ENCODE results near the gene EPS15.
"Not testable (repeated sequence)": the region's sequence is repeated elsewhere in the genome, so short reads cannot be mapped to it uniquely, and the experiment has no call there.

The EPS15 gene

DNA sequence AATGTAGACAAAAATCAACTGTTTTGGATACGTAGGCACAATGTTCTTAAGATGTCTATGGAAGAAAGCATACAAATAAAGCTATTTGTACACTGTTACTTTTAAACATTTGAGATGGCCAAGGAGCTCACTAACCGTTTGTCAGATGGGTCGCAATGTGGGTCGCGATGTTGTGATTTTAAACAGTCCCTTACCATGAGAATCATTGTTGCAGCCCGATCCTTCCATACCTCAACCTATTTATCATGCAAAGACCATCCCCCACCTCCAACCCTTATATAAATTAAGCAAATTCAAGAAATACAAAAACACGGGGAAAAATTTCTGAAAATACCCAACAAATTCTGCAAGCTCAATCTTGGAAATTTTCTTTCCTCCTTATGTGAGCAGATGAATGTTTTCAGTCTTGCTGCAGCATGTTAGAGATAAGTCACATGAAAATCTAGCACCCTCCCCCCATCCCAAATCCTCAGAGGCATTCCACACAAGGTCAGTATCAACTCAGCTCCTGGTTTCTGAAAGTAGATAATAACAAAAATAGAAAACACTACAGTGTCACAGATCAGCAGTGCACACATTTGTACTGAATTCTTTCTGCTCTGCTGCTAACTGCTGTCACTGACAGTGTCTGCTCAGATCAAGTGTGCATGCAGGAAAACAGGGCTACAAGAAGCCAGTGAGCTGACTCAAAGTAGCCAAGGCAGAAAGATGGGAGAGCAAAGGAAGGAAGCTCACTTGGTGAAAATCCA is 95.8 kb downstream of the EPS15 start:
- DNase-seq (ENCODE audit: low spot score) = no peak

DNA sequence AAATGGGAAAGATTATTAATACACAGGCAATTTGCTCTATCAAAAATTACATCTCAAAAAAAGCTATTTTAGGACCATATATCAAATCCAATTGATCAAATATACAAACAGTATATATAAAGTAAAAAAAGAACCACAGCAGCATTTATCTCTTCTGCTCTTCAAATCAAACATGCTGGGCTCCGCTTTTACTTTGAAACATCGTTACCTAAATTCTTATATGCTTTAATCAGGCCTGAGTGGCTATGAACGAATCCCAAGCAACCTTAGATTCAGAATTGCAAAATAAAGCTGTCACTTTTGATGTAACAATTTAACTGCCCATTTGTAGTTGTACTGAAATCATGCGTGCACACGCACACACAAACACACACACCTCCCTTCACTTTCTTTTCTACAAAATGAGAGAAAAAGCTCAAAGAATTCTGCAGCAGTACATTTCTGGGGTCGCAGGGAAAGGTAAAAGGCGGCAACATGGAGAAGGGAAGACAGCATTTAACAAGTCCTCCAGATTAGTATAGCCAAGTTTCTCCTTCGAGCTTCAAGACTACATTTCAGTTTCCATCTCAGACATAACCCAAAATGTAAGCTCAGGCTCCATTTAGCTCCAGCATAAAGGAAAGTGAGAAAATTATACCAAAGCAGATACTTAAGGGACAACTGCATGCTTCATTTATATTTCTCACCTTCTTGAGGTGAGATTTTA is 96.5 kb downstream of the EPS15 start:
- DNase-seq (ENCODE audit: low spot score) = no peak

DNA sequence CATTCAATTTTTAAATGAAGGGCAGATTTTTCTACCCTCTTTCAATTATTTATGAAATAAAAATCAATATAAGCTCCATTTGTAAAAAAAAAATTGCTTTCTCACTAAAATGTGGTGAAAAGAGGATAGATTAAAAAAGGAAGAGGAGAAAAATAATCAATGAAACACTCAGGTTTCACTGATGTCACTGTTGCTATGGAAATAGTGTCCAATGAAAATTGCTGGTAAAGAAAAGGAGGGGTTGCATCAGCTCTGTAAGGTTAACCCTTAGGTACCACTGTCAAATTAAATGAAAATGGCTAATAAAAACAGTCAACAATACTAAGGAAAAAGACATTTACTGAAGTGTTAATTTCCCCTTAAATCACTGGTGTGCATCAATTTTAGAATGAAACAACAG is 97.1 kb downstream of the EPS15 start:
- DNase-seq (ENCODE audit: low spot score) = peak; percentile 47

DNA sequence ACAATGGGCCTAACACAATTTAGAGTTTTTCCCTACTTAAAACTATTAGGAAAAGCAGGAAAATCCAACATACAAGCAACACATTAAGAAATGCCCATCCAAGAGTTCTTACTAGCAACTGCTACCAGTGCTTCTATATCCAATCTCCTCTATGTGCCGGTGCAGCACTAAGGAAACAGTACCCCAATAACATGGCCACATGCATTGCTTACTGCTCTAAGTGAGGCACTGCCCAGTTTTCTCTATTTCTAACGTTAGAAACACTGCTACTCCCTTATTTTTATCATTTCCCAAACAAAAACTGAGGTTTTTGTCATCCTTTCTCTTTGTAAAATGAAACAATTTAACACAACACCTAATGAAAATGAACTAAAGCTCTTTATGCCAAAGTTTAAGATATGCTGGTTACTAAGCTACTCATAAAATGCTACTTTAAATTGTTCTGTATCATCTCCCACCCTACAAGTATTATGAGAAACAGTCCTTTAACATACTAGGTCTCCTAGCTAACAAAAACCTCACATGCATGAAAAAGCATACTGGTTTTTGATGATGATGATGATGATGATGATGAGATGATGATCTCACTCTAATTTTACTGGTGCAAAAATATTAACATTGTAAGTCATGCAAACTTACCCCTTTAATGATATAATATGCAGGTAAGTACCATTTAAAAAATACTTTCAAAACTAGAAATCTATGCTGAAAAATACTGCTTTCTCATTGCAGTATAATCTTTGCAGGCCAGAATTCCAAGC is 98.0 kb downstream of the EPS15 start:
- DNase-seq (ENCODE audit: low spot score) = no peak

DNA sequence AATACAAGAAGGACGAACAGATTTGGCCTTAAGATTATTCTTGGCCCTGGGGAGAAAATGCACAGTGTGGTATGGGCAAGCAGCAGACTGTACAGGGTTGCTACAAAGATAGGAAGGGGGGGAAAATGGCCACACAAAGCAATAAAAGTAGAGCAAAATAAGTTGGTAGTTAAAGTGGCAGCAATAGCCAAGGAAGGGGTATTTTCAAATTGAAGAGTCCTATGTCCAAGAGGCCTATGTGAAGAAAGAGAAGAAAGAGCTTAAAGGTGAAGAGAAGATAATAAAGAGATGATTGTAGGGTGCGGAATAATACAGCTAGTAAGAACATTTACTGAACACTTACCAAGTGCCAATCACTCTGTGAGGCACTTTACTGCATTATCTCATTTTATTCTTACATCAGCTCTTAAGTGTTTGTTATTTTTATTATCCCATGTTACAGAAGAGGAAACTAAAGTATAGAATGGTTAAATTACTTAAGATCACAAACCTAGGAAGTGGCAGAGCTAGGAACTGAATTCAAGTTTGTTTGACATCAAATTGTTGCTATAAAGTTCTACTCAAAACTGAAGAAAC is 100.6 kb downstream of the EPS15 start:
- no peak for DNase-seq (ENCODE audit: low spot score)

DNA sequence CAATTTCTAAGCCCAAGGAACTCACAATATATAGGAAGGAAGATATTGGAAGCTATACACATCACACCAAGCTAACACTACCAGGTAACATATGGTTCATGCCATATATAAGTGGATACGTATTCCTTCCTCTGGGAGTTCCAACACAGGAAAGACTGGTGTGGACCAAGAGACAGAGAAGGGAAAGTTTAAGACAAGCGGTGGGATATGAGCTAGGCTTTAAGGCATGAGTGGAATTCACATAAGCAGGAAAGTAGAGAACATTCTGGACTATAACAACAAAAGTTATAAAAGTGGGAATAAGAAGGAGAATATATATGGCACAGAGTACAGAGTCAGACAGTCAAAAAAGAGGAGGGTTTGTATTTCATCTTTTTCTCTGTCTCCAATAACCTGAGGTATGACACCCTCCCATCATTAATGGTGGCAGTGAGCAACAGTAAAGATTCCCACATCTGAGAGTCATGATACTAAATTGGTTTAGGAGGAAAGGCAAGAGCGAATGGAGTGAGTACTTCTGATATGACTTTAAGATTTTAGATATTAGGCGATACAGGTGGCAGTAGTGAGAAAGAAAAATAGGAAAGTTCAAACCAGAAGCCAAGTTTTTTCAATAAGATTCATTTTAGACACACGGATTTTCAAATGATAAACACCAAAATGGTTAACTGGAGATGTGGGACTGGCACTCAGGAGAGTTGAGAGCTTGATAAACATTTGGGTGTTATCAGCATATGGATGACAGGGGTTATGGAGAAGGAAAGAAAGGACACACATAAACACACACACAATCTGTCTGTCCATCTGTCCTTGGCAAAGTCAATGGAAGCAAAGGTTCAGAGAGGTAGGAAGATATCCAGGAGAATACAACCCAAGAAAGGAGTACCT is 101.3 kb downstream of the EPS15 start:
- DNase-seq (ENCODE audit: low spot score) = no peak

DNA sequence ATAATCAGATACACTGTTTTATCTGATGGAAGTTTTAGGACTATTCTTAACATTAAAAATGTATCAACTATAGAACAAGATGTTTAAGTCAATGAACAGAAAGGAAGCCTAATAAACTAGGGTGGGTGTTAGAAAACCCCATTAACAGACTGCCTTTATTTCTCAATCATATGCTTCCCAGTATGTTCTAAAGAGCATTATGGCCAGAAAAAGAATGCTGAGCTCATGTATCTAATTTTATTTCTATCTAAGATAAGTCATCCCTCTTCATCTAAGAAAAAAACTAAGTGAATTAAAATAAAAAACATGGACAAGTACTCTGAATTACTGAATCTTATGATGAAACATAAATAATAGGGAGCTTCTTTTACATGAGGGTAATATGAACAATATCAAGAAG is 102.2 kb downstream of the EPS15 start:
- no peak for DNase-seq (ENCODE audit: low spot score)

DNA sequence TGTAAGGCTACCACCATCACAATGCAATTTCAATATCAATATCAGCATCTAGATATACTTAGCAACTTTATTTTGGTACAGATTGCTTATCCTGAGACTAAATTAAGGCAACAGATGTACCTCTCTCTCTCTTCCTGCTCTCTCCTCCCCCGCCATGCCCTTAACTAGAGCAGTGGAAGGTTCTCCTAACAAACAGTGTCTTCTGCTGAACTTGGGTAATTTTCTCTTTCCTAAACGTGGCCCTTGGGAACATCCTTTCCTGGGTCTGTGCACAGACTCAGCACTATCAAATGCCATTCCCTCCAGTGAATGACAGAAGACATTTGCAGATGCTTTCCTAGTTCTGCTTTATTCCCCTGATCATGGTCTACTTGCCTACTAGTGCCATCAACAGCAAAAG is 103.1 kb downstream of the EPS15 start:
- DNase-seq (ENCODE audit: low spot score) = no peak

- DNase-seq (ENCODE audit: low spot score) = no peak
These were observed 104.3 kb downstream of the EPS15 start for GRCh38 chr1:51414811-51415210.

DNA sequence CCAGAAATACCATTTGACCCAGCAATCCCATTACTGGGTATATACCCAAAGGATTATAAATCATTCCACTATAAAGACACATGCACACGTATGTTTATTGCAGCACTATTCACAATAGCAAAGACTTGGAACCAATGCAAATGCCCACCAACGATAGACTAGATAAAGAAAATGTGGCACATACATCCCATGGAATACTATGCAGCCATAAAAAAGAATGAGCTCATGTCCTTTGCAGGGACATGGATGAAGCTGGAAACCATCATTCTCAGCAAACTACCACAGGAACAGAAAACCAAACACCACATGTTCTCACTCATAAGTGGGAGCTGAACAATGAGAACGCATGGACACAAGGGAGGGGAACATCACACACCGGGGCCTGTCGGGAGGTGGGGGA is 107.2 kb downstream of the EPS15 start:
- DNase-seq (ENCODE audit: low spot score) = not testable (repeated sequence)

- peak; percentile 12 for DNase-seq (ENCODE audit: low spot score)
These were observed 108.3 kb downstream of the EPS15 start for GRCh38 chr1:51410568-51411460.

GRCh38 chr1:51409755-51410541 is 109.1 kb downstream of the EPS15 start:
- not testable (repeated sequence) for DNase-seq (ENCODE audit: low spot score)

DNA sequence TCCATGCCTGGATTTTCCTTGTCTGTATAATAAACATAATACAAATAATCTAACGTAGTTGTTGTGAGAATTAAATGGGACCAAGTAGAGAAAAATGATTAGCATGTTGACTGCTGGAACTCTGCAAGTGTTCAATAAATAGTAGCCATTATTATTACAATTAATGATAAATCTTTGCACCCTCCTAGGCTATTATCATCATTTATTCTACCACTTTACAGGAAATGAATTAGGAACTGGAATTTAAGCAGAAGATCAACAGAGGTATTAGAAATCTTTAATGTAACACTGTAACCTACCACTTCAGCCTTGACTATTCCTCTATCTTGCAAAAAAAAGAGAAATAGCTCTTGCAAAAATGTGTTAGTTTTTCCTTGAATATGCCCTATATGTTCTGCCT is 126.8 kb downstream of the EPS15 start:
- no peak for DNase-seq (ENCODE audit: low spot score)

DNA sequence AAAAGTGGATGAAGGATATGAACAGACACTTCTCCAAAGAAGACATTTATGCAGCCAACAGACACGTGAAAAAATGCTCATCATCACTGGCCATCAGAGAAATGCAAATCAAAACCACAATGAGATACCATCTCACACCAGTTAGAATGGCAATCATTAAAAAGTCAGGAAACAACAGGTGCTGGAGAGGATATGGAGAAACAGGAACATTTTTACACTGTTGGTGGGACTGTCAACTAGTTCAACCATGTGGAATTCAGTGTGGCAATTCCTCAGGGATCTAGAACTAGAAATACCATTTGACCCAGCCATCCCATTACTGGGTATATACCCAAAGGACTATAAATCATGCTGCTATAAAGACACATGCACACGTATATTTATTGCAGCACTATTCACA is 128.4 kb downstream of the EPS15 start:
- not testable (repeated sequence) for DNase-seq (ENCODE audit: low spot score)

DNA sequence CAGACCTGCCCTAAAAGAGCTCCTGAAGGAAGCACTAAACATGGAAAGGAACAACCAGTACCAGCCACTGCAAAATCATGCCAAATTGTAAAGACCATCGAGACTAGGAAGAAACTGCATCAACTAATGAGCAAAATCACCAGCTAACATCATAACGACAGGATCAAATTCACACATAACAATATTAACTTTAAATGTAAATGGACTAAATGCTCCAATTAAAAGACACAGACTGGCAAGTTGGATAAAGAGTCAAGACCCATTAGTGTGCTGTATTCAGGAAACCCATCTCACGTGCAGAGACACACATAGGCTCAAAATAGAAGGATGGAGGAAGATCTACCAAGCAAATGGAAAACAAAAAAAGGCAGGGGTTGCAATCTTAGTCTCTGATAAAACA is 131.8 kb downstream of the EPS15 start:
- DNase-seq (ENCODE audit: low spot score) = not testable (repeated sequence)

GRCh38 chr1:51386259-51386658 is 132.8 kb downstream of the EPS15 start:
- not testable (repeated sequence) for DNase-seq (ENCODE audit: low spot score)

- DNase-seq (ENCODE audit: low spot score) = no peak
These were observed 133.3 kb downstream of the EPS15 start for GRCh38 chr1:51385776-51386175.

GRCh38 chr1:51381964-51382363 is 137.1 kb downstream of the EPS15 start:
- DNase-seq (ENCODE audit: low spot score) = no peak

GRCh38 chr1:51380936-51381335 is 138.1 kb downstream of the EPS15 start:
- DNase-seq (ENCODE audit: low spot score) = no peak

DNA sequence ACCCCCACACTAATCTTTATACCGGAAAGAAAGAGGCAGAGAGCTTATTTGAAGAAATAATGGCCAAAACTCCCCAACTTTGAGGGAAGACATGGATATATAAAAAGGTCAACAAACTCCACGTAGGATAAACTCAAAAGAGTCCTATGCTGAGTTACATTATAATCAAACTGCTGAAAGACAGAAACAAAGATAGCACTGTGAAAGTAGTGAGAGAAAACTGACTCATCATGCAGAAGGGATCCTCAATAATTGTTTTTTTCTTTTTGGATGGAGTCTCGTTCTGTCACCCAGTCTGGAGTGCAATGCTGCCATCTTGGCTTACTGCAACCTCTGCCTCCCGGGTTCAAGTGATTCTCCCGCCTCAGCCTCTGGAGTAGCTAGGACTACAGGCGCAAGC is 140.2 kb downstream of the EPS15 start:
- DNase-seq (ENCODE audit: low spot score) = no peak

All from hepatic stellate cell (primary cell).